22Rv1 (cell line): ENCODE results near the gene KRTDAP.

Experiments
- ZFX ChIP-seq: fragments of 450-650 bp; IDR thresholded peaks from 2 replicates; pipeline ENCODE4 v1.6.1; 2017; ENCODE audit warnings: antibody characterized with exemption, borderline replicate concordance
- TF ChIP-seq, protein P1 (sequence below): fragments of 450-650 bp; IDR thresholded peaks from 2 replicates; pipeline ENCODE4 v1.5.1; 2017; ENCODE audit warnings: mild to moderate bottlenecking

GRCh38 chr19:35493971-35494370 lies 3.7 kb upstream of the KRTDAP start:
- TF ChIP-seq, protein P1, sequence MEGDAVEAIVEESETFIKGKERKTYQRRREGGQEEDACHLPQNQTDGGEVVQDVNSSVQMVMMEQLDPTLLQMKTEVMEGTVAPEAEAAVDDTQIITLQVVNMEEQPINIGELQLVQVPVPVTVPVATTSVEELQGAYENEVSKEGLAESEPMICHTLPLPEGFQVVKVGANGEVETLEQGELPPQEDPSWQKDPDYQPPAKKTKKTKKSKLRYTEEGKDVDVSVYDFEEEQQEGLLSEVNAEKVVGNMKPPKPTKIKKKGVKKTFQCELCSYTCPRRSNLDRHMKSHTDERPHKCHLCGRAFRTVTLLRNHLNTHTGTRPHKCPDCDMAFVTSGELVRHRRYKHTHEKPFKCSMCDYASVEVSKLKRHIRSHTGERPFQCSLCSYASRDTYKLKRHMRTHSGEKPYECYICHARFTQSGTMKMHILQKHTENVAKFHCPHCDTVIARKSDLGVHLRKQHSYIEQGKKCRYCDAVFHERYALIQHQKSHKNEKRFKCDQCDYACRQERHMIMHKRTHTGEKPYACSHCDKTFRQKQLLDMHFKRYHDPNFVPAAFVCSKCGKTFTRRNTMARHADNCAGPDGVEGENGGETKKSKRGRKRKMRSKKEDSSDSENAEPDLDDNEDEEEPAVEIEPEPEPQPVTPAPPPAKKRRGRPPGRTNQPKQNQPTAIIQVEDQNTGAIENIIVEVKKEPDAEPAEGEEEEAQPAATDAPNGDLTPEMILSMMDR, result no peak
- TF ChIP-seq ZFX, result no peak
